Muscle layer of duodenum (tissue), 2 donors: Measurements from ENCODE around the gene PPP2R5D.
"Not testable (repeated sequence)": the region's sequence is repeated elsewhere in the genome, so short reads cannot be mapped to it uniquely, and the experiment has no call there.

Experiments
- H3K27ac ChIP-seq: one replicate; pipeline ENCODE4 v1.7.0; 2013; ENCODE audit warnings: mild to moderate bottlenecking, low read length
- H3K27me3 ChIP-seq: one replicate; pipeline ENCODE4 v1.7.0; 2013; ENCODE audit warnings: low read depth, mild to moderate bottlenecking, control low read depth, low read length
- H3K36me3 ChIP-seq, 2 donors: one replicate each; pipeline ENCODE4 v1.7.0; 2013; ENCODE audit warnings: low read length in 2 of 2, control low read depth in 1 of 2, mild to moderate bottlenecking in 1 of 2; ENCODE audit not compliant: insufficient read depth in 2 of 2, control insufficient read depth in 1 of 2
- H3K4me1 ChIP-seq, 2 donors: one replicate each; pipeline ENCODE4 v1.7.0; 2013; ENCODE audit warnings: low read length in 2 of 2, mild to moderate bottlenecking in 2 of 2, control low read depth in 1 of 2, moderate library complexity in 1 of 2; ENCODE audit not compliant: insufficient read depth in 2 of 2, control insufficient read depth in 1 of 2
- H3K4me3 ChIP-seq, 2 donors: one replicate each; pipeline ENCODE4 v1.7.0; 2013; ENCODE audit warnings: low read length in 2 of 2, low read depth in 1 of 2, mild to moderate bottlenecking in 1 of 2
- H3K9me3 ChIP-seq, 2 donors: one replicate each; pipeline ENCODE4 v1.7.0; 2013; ENCODE audit warnings: low read length in 2 of 2, control low read depth in 1 of 2, mild to moderate bottlenecking in 1 of 2; ENCODE audit not compliant: control insufficient read depth in 1 of 2
- donor health status: healthy.

The PPP2R5D gene

DNA sequence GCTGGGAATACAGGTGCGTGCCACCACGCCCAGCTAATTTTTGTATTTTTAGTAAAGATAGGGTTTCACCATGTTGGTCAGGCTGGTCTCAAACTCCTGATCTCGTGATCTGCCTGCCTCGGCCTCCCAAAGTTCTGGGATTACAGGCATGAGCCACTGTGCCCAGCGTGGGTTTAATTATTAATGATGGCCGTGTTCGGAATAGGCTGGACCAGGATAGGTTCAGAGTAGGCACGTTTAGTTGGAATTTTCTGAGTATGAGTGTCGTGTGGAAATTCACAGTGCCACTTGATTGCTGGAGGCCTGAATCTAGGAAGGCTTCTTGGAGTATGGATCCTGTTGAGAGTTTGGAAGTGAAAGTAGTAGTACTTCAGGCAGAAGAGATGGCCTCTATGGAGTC, 13.8 kb downstream of the PPP2R5D start:
- H3K27me3 ChIP-seq, H3K4me1 ChIP-seq, H3K36me3 ChIP-seq, H3K9me3 ChIP-seq, H3K27ac ChIP-seq, H3K4me3 ChIP-seq: not testable (repeated sequence)

DNA sequence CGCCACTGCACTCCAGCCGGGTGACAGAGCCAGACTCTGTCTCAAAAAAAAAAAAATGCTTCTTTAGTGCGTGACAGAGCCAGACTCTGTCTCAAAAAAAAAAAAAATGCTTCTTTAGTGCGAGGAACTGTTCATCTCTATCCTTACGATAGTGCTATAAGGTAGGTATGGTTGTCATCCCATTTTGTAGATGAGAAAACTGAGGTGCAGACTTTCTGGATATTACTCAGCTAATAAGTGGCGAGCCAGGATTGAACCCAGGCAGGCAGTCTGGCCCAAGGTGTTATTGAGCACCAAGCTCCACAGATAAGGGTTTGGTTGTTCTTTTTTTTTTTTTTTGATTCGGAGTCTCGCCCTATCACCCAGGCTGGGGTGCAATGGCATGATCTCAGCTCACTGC, 17.5 kb downstream of the PPP2R5D start:
- peaks cover 8% of the 10 kb centered on the region in 2 donors for H3K36me3 ChIP-seq
- no peak overlapping the region for H3K27ac ChIP-seq

DNA sequence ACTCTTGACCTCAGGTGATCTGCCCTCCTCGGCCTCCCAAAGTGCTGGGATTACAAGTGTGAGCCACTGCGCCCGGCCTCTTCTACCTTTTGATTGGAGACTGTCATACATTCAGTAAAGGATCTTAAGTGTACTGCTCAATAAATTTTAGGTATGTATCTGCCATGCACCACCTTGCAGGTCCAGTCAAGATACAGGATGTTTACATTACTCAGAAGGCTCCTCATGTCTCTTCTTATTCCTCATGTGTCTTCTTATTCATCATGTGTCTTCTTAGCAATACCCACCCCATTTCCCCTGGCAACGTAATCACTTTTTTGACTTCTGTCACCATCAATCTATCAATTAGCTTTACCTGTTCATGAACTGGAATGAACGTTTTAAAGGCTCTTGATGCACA, 21.5 kb downstream of the PPP2R5D start:
- Histone ChIP-seq H3K4me1 (no peaks in the 10 kb centered on the region), H3K27ac (no peak overlapping the region), H3K36me3 (peaks cover 39 to 47% of the 10 kb centered on the region in 2 donors), H3K9me3 (no peaks in the 10 kb centered on the region), H3K27me3 (no peaks in the 10 kb centered on the region), H3K4me3 (no peak overlapping the region)

More for the DNA sequence above, 17.5 kb downstream of the PPP2R5D start:
- H3K27me3 ChIP-seq: no peaks in the 10 kb centered on the region
- no peak overlapping the region for H3K4me3 ChIP-seq
- H3K4me1 ChIP-seq: no peaks in the 10 kb centered on the region
- H3K9me3 ChIP-seq: no peaks in the 10 kb centered on the region

DNA sequence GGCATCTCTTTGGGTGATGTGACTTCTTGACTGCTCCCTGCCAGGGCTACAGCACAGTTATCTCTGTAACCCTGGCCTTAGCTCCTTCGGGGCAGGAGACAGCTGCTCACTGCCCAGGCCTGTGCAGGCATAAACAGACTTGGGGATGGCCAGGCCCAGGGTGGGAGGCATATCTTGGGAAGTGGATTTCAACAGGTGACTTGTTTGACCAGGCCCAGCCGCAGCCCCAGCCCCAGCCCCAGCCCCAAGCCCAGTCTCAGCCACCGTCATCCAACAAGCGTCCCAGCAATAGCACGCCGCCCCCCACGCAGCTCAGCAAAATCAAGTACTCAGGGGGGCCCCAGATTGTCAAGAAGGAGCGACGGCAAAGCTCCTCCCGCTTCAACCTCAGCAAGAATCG, 21.9 kb downstream of the PPP2R5D start:
- Histone ChIP-seq H3K27ac (no peak overlapping the region), H3K36me3 (peaks cover 43 to 51% of the 10 kb centered on the region in 2 donors), H3K4me1 (no peaks in the 10 kb centered on the region), H3K27me3 (no peaks in the 10 kb centered on the region), H3K4me3 (no peak overlapping the region), H3K9me3 (no peaks in the 10 kb centered on the region)

DNA sequence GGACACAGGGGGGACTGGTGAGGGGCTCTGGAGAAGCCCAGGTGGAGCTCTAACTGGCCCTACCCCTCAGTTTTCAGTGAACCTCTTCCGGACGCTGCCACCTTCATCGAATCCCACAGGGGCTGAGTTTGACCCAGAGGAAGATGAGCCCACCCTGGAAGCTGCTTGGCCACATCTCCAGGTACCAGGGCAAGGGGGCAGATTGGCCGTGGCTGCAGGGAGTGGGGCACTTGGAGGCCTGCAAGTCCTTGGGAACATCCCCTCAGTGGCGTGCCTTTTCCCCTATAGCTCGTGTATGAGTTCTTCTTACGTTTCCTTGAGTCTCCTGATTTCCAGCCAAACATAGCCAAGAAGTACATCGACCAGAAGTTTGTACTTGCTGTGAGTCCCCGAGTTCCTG, 22.8 kb downstream of the PPP2R5D start:
- peaks cover 51 to 60% of the 10 kb centered on the region in 2 donors for H3K36me3 ChIP-seq
- H3K4me3 ChIP-seq: no peak overlapping the region
- H3K4me1 ChIP-seq: no peaks in the 10 kb centered on the region
- H3K9me3 ChIP-seq: no peaks in the 10 kb centered on the region
- no peaks in the 10 kb centered on the region for H3K27me3 ChIP-seq
- no peak overlapping the region for H3K27ac ChIP-seq

DNA sequence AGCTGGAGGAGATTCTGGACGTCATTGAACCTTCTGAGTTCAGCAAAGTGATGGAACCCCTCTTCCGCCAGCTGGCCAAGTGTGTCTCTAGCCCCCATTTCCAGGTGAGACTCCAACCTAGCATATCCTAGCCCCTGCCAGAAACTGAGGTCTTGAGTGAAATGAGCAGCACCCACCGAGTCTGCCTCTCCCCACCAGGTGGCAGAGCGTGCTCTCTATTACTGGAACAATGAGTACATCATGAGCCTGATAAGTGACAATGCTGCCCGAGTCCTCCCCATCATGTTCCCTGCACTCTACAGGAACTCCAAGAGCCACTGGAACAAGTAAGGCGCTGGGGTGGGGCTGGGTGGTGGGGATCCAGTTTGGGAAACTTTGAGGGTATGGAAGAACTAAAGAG, 24.8 kb downstream of the PPP2R5D start:
- H3K27ac ChIP-seq: no peak overlapping the region
- peaks cover 7 to 11% of the 10 kb centered on the region in 2 donors for H3K4me1 ChIP-seq
- H3K27me3 ChIP-seq: no peaks in the 10 kb centered on the region
- peaks cover 51 to 63% of the 10 kb centered on the region in 2 donors for H3K36me3 ChIP-seq
- no peaks in the 10 kb centered on the region for H3K9me3 ChIP-seq
- H3K4me3 ChIP-seq: no peak overlapping the region

DNA sequence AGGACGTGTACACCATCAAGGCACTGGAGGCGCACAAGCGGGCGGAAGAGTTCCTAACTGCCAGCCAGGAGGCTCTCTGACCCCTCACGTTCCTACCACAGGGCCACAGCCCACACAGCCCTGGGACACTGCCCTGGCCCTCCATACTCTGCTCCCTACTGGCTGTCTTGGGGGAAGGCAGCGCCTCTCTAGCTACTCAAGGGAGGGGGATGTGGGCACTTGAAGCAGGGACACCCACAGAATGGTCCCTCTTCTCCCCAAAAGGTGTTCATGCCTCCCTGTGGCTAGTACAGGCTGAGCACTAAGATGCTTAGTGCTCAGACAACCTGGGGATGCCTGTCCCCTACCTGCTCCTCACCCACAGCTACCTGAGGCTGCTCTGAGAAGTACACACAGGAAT, 26.8 kb downstream of the PPP2R5D start:
- Histone ChIP-seq H3K36me3 (peaks cover 48 to 58% of the 10 kb centered on the region in 2 donors), H3K4me1 (peaks cover 13 to 29% of the 10 kb centered on the region in 2 donors), H3K27ac (no peak overlapping the region), H3K4me3 (no peak overlapping the region), H3K27me3 (no peaks in the 10 kb centered on the region), H3K9me3 (no peaks in the 10 kb centered on the region)

DNA sequence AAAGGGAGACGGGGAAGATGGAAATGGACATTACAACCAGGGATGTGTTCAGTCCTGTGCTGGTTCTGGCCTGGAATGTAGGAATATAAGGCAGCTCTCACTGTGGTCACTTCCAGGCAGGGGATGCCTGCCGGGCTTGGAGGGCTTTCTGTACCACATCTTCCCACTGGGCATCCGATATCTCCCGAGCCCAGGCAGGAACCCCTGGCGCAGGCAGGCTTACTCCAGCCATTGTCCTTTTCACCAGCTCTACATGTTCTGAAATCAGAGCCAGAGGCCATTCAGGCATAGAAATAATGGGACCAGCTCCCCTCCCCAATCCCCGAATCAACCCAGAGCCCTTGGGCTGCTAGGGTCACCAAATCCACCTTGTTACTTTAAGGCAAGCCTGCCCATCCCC, 28.0 kb downstream of the PPP2R5D start:
- peaks cover 18 to 41% of the 10 kb centered on the region in 2 donors for H3K4me1 ChIP-seq
- peaks cover 43 to 50% of the 10 kb centered on the region in 2 donors for H3K36me3 ChIP-seq
- H3K27me3 ChIP-seq: no peaks in the 10 kb centered on the region
- peak overlapping the region in 1 of 2 donors; percentile 74 for H3K4me3 ChIP-seq
- H3K9me3 ChIP-seq: no peaks in the 10 kb centered on the region
- no peak overlapping the region for H3K27ac ChIP-seq

DNA sequence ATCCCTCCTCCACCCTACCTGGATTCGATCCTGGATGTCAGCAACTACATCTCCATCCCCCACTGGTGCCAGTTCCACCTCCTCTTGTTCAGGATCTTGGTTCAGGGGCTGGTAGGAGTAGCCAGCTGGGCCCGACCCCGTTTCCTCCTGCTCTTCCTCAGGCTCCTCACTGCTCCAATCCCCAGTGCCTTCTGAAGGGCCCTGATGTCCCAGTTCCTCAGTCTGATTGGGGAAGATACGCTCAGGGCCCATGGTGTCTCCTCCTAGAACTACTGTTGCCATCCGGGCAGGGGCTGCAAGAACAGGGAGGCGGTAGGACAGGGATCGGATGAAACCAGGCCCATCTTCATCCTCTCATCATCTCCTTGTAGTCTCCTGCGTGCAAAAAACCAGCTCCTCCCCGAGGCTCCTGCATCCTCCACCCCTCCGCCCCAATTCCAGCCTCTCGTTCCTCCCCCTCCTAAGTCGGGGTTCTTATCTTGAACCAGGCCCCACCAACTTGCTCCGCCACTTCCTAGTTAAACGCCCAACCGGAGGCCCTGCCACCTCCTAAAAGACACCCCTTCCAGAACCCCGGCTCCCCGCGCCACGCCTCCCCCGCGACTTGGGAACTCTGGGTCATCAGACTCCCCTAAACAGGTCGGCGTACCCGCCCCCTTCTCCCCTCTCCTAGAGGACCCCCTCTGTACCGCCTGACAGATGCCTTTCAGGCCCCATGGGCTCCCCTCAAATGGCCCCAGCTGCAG, 28.9 kb downstream of the PPP2R5D start:
- Histone ChIP-seq H3K4me3 (peak overlapping the region; percentile 74 to 91), H3K27me3 (no peaks in the 10 kb centered on the region), H3K36me3 (peaks cover 46 to 50% of the 10 kb centered on the region in 2 donors), H3K4me1 (peaks cover 18 to 44% of the 10 kb centered on the region in 2 donors), H3K27ac (peak overlapping the region; percentile 72), H3K9me3 (no peaks in the 10 kb centered on the region)

DNA sequence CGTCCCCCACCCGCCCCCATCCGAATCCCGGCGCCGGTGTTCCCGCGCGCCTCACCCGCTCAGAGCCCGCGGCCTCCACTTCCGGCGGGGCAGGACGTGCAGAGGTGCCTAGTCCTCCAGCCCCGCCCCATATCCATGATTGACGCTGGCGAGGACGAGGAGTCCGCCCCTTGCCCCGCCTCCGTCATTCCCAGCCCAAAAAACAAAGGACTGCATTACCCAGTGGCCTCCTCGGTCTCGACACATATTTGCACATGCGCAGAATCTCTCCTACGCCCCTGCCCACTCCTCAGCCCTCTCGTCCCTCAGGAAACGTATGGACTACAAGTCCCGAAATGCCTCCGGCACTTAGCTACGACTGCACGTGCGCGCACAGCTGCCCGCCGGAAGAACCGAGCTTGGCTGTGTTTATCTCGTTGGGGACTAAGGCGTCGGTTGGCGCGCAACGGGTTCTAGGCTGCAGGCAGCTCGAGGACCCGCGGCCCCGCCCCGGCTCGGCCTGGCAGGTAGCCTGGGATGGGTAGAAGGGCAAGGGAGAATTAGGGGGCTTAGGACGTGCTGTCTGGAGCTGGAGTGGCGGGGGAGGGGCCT, 29.6 kb downstream of the PPP2R5D start, which contains the start of the genes KLHDC3 and MEA1:
TSS of gene KLHDC3 (plus strand) at position 407 of the 591 bp plus-strand sequence. CDS start 2,944 bp downstream, outside the sequence.
TSS of gene MEA1 (minus strand) at position 104 of the 591 bp plus-strand sequence. CDS start 133 bp downstream, outside the sequence.
- Histone ChIP-seq H3K4me1 (peaks cover 18 to 44% of the 10 kb centered on the region in 2 donors), H3K27me3 (no peaks in the 10 kb centered on the region), H3K4me3 (peak within 1 kb of the TSS; percentile 91 to 92), H3K36me3 (peaks cover 46 to 50% of the 10 kb centered on the region in 2 donors), H3K27ac (peak within 1 kb of the TSS; percentile 79), H3K9me3 (no peaks in the 10 kb centered on the region)

DNA sequence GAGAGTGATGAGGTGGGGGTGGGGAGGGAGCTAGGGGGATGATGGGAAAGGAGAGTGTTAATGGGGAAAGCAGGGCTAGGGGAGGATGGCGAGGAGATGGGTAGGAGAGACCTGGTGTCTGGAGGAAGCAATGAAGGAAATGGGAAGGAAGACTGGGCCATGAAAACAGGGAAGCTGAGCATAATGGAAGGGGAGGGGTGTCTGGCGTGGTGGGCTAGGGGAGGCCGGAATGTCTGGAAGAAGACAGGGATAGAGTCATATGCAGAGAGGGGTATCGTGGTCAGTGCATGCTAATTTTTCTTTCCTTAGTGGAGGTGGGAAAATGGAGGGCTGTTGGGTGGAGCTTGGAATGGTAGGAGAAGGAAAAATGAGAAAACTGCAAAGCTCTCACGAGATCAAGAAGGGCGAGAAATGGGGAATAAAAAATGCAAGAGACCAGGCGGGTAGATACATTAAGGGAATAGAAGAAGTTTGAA, 30.1 kb downstream of the PPP2R5D start:
- peaks cover 18 to 44% of the 10 kb centered on the region in 2 donors for H3K4me1 ChIP-seq
- H3K4me3 ChIP-seq: peak overlapping the region; percentile 91 to 92
- peak overlapping the region; percentile 79 for H3K27ac ChIP-seq
- H3K36me3 ChIP-seq: peaks cover 45 to 49% of the 10 kb centered on the region in 2 donors
- H3K9me3 ChIP-seq: no peaks in the 10 kb centered on the region
- H3K27me3 ChIP-seq: no peaks in the 10 kb centered on the region
